A549 (cell line): Measurements from ENCODE around the gene ZNF638.

Experiments used
- EP300 ChIP-seq, 2 experiments: fragments of >200 bp; sonication (Bioruptor Twin); formaldehyde crosslinking; IDR thresholded peaks; 2 replicates in 1 of 2; 3 replicates in 1 of 2; pipeline ENCODE4 v1.6.1; 2016 to 2017
- POLR2A ChIP-seq: IDR thresholded peaks from 2 replicates; pipeline ENCODE4 v1.6.1; 2012; ENCODE audit warnings: mild to moderate bottlenecking, low read length
- RCOR1 ChIP-seq: fragments of 150-350 bp; IDR thresholded peaks from 2 replicates; pipeline ENCODE4 v1.6.1; 2014; ENCODE audit warnings: antibody characterized with exemption, low read length, low read depth
- RFX5 ChIP-seq: fragments of 450-650 bp; IDR thresholded peaks from 2 replicates; pipeline ENCODE4 v1.7.1; 2014; ENCODE audit warnings: antibody characterized with exemption, mild to moderate bottlenecking, moderate library complexity
- TF ChIP-seq, protein P1 (sequence below): fragments of >200 bp; sonication (Bioruptor Twin); formaldehyde crosslinking; IDR thresholded peaks from 3 replicates; pipeline ENCODE4 v1.5.1; 2016

DNA sequence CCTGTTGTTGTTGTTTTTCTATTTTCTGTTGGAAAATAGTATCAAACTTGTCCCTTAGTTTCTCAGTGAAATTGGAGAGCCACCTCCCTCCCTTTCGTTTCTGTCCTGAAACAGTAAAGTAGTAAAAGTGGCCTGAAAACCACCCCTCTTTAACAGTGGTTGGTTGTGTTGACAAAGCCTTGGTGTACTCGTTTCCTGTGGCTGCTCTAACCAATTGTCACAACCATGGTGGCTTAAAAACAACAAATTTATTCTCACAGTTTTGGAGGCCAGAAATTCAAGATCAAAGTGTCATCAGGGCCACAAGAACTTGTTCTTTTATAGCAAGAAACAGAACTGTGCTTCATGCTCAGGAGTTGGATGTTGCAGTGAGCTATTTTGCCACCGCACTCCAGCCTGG, 117.8 kb downstream of the ZNF638 start:
- TF ChIP-seq EP300 (IDR thresholded peaks at IDR 0.05), result no peak
- TF ChIP-seq, protein P1, sequence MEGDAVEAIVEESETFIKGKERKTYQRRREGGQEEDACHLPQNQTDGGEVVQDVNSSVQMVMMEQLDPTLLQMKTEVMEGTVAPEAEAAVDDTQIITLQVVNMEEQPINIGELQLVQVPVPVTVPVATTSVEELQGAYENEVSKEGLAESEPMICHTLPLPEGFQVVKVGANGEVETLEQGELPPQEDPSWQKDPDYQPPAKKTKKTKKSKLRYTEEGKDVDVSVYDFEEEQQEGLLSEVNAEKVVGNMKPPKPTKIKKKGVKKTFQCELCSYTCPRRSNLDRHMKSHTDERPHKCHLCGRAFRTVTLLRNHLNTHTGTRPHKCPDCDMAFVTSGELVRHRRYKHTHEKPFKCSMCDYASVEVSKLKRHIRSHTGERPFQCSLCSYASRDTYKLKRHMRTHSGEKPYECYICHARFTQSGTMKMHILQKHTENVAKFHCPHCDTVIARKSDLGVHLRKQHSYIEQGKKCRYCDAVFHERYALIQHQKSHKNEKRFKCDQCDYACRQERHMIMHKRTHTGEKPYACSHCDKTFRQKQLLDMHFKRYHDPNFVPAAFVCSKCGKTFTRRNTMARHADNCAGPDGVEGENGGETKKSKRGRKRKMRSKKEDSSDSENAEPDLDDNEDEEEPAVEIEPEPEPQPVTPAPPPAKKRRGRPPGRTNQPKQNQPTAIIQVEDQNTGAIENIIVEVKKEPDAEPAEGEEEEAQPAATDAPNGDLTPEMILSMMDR, result no peak
- no peak for TF ChIP-seq RCOR1
- no peak for TF ChIP-seq POLR2A
- no peak for TF ChIP-seq RFX5
